Measurements from ENCODE around the gene DOP1A.
A peak's percentile ranks its signal among the peaks of the same experiment; 100 is the strongest.
"Not testable (repeated sequence)": the region's sequence is repeated elsewhere in the genome, so short reads cannot be mapped to it uniquely, and the experiment has no call there.

The DOP1A gene

DNA sequence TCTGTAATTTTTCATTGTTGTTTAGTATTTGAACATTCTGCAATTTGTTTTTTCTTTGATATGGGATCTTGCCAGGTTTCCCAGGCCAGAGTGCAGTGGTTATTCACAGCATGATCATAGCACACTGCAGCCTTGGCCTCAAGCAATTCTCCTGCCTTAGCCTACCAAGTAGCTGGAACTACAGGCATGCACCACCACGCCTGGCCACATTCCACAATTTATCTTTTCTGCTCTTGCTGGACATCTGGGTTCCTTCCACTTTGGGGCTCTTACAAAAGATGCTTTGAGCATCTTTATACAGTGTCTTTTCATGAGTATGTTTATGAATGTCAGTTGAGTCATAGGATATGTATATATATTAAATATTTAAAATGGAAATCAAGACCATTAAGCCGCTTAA lies 83.6 kb downstream of the DOP1A start:
- no peak for DNase-seq (ENCODE audit: low read depth)

DNA sequence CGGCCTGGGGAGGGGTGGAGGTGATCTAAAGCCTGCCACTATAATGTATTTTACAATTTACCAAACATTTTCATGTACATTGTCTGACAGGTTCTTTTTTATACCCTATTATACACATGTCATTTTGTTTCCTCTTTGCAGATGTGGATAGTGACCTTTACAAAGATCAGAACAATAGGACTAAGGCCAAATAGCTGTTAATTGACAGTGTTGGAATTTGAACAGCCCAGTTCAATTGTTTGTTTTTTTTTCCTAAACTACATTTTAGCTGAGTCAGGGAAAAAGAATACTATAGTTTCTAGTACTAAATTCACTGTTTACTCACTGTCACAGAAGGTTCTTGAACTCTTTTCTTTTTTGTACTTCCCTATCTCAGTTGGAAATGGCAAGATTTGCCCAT lies 85.4 kb downstream of the DOP1A start:
- DNase-seq (ENCODE audit: low read depth), result no peak

GRCh38 chr6:83153883-83154521 lies 86.5 kb downstream of the DOP1A start:
- no peak for DNase-seq (ENCODE audit: low read depth)

- no peak for DNase-seq (ENCODE audit: low read depth)
These were observed 88.3 kb downstream of the DOP1A start for GRCh38 chr6:83155794-83156193.

DNA sequence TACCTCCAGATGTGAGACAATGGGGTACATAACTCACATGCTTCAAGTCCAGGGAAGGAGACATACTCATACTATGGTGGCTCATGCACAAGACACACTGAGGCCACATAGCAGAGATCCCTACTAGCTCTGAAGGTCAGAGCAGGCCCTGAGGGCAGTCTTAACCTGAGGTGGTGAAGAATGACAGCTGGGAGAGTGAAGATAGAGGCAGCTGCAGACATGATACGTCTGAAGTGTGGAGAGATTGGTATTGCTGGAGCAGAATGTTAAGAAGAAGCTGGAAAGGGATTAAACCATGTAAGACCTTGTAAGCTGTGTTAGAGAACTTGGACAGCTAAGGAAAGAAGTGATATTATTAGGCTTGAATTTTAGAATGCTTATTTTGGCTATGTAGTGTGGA lies 92.7 kb downstream of the DOP1A start:
- DNase-seq (ENCODE audit: low read depth), result no peak

DNA sequence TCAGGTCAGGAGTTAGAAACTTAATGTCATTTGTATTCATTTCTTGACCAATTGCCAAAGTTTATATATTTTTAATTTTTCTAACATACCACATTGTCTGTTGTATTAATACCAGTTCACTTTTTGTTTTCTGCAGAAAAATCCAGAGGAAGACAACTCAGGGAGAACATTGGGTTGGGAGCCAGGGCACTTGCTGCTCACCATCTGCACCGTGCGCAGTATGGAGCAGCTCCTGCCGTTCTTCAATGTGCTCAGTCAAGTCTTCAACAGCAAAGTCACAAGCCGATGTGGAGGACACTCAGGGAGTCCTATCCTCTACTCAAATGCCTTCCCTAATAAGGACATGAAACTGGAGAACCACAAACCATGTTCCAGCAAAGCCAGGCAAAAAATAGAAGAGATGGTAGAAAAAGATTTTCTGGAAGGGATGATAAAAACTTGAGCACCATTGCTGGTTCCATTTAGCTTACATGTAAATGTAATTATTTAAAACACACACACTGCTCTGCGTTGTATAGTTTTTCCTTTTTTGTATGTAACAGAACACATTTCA lies 100.3 kb downstream of the DOP1A start:
- no peak for DNase-seq (ENCODE audit: low read depth)

DNA sequence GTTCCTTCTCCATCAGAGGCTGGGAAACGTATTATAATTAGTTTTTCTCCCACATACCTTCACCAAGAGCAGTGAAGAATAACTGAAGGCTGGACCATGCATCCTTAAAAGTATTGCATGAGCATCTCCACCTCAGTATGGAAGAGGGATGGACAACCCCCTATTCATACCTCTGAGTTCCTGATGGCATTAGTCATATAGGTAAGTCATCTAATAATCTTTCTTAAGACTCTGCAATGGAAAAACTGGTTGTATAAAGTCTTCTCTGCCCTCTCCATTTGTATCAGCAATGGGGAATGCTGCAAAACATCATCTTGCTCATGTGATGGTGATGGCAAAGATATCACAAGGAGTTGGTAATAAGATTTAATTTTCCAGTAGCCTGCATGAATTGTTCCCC lies 101.1 kb downstream of the DOP1A start:
- DNase-seq (ENCODE audit: low read depth), result no peak

GRCh38 chr6:83169106-83169505 lies 101.6 kb downstream of the DOP1A start:
- no peak for DNase-seq (ENCODE audit: low read depth)

- no peak for DNase-seq (ENCODE audit: low read depth)
These were observed 102.0 kb downstream of the DOP1A start for GRCh38 chr6:83169511-83169910.

- DNase-seq (ENCODE audit: low read depth), result no peak
These were observed 108.8 kb downstream of the DOP1A start for GRCh38 chr6:83176246-83176645.

- no peak for DNase-seq (ENCODE audit: low read depth)
These were observed 113.0 kb downstream of the DOP1A start for GRCh38 chr6:83180426-83180950.

DNA sequence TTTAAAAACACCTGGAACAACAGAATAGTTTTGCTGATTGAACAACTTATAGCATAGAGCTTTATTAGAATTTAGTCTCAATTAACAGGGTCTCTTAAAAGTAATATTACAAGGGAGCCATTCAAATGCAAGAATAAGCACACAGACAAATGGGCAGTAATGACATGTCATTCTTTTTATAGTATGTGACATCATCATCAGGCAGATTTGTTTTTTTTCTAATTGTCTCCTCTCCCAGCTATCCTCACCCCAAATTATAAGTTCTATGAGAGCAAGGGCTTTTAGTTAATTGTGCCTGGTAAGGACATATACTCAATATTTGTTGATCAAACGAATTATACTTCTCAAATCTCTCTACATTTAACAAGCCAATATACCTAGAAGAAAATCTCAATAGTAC lies 114.6 kb downstream of the DOP1A start:
- DNase-seq (ENCODE audit: low read depth), result no peak

DNA sequence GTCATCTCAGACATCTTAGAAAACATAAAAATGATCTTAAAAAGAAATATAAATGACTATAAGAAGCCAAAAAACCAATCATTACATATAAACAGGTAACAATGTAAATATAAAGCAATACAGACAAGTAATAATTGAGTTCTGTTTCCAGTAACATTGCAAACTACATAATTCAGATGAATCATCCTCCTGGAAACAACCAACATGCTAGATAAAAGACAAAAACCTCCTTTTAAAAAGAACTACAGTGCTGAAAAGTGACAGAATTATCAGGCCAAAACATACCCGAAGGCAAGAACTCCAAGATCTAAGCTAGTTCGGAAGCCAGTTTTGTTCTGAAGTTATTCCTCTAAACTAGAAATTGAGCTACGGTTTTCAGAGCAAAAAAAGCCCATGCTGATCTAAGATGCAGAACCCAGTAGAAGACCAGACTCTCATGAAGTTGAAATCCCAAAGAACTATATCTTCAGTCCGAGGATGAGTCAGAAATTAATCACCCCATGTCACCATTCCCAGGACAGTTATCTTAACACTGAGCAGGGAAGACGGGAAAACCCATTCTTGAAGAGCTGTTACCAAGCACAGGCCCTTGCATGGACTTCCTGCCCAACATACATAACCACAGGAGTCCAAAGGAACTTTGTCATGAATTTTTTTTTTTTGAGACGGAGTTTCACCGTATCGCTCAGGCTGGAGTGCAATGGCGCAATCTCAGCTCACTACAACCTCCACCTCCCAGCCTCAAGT lies 115.8 kb downstream of the DOP1A start:
- DNase-seq (ENCODE audit: low read depth), result peak; percentile 91

DNA sequence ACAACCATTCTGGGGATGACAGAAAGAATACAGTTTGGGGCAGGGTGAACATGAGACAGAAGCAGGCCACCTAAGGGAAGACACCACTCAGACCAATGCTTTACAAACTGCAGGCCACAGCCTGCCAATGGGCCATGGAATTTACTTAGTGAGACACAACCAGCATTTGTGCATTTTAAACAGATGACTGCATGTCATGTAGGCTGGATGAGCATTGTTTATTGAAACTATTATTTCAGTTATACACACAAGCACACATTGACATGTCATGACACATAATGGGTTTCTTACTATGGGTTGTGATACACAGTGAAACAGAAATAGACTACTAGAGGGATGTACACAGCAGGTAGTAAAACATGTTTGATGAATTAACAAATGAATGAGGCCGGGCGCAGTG lies 117.6 kb downstream of the DOP1A start:
- DNase-seq (ENCODE audit: low read depth), result no peak

- DNase-seq (ENCODE audit: low read depth), result no peak
These were observed 121.0 kb downstream of the DOP1A start for GRCh38 chr6:83188501-83188900.

- no peak for DNase-seq (ENCODE audit: low read depth)
These were observed 123.2 kb downstream of the DOP1A start for GRCh38 chr6:83190626-83191025.

- not testable (repeated sequence) for DNase-seq (ENCODE audit: low read depth)
These were observed 124.5 kb downstream of the DOP1A start for GRCh38 chr6:83191974-83192373.

GRCh38 chr6:83192456-83192855 lies 125.0 kb downstream of the DOP1A start:
- peak; percentile 22 for DNase-seq (ENCODE audit: low read depth)

DNA sequence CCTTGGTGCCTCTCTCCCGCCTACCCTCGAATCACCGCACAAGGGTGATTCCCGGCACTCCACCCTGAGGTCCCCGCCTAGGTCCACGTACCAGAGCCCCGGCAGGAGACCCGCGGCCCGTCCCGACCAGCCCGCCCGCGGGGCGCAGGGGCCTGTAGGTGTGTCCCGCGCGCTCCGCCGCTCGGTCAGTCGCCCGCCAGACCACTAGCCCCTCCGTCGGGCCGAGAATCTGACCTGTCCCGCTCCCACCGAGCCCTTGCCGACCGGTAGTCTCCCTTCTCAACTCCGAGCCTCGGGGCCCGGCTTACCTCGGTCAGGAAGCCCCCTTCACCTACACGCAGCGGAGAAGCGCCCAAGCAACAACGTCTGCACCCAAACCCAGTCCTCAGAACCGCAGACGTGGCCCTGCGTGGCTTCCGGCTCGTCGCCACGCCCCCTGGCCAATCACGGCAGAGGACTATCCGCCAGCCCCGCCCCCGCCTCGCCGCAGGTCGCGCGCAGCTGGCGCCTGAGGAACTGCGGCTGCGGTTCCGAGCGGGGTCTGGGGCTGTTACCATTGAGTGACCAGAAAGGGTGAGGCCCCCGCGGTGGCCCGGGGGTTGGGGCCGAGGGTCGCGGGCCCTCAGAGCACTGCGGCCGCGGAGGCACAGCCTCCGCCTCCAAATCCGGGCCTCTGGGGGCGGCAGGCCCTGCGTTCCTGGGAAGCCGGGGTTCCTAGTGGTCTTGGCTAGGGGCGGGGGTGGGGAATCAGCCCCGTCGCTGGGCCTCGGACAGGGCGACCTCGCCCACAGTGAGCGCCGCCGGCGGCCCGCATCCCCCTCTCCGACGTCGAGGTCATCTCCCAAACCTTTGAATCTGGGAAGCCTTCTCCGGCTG lies 125.6 kb downstream of the DOP1A start, which contains the start of the genes PGM3 and RWDD2A:
TSS of gene PGM3 (minus strand) at position 395 of the 876 bp plus-strand sequence. CDS start 2,253 bp downstream, outside the sequence.
TSS of gene RWDD2A (plus strand) at position 487 of the 876 bp plus-strand sequence. CDS start 1,095 bp downstream, outside the sequence.
- peak; percentile 47 for DNase-seq (ENCODE audit: low read depth)

GRCh38 chr6:83193747-83194566 lies 126.5 kb downstream of the DOP1A start:
- no peak for DNase-seq (ENCODE audit: low read depth)
